ENCODE measurements around the gene DSCAML1.

Gene DSCAML1

GRCh38 chr11:117633976-117634755 lies 162.8 kb downstream of the DSCAML1 start:
- Mint-ChIP-seq H3K27ac (no peak overlapping the region), H3K4me1 (no peaks in the 10 kb centered on the region), H3K4me3 (no peak overlapping the region), H3K36me3 (no peaks in the 10 kb centered on the region), H3K27me3 (peaks cover 1% of the 10 kb centered on the region), H3K9me3 (no peaks in the 10 kb centered on the region)

- Mint-ChIP-seq H3K27me3 (peaks cover under 1% of the 10 kb centered on the region), H3K36me3 (no peaks in the 10 kb centered on the region), H3K4me3 (no peak overlapping the region), H3K4me1 (no peaks in the 10 kb centered on the region), H3K9me3 (no peaks in the 10 kb centered on the region), H3K27ac (no peak overlapping the region)
Measured at GRCh38 chr11:117633186-117633754, 163.7 kb downstream of the DSCAML1 start.

GRCh38 chr11:117632306-117632705 lies 164.7 kb downstream of the DSCAML1 start:
- no peaks in the 10 kb centered on the region for H3K27me3 Mint-ChIP-seq
- H3K27ac Mint-ChIP-seq, result no peak overlapping the region
- H3K9me3 Mint-ChIP-seq, result no peaks in the 10 kb centered on the region
- H3K36me3 Mint-ChIP-seq, result no peaks in the 10 kb centered on the region
- no peaks in the 10 kb centered on the region for H3K4me1 Mint-ChIP-seq
- no peak overlapping the region for H3K4me3 Mint-ChIP-seq

GRCh38 chr11:117631336-117632140 lies 165.5 kb downstream of the DSCAML1 start:
- Mint-ChIP-seq H3K27me3 (no peaks in the 10 kb centered on the region), H3K36me3 (no peaks in the 10 kb centered on the region), H3K9me3 (no peaks in the 10 kb centered on the region), H3K4me3 (no peak overlapping the region), H3K4me1 (no peaks in the 10 kb centered on the region), H3K27ac (no peak overlapping the region)

- H3K4me1 Mint-ChIP-seq, result no peaks in the 10 kb centered on the region
- H3K36me3 Mint-ChIP-seq, result no peaks in the 10 kb centered on the region
- H3K27ac Mint-ChIP-seq, result no peak overlapping the region
- no peak overlapping the region for H3K4me3 Mint-ChIP-seq
- H3K9me3 Mint-ChIP-seq, result no peaks in the 10 kb centered on the region
- no peaks in the 10 kb centered on the region for H3K27me3 Mint-ChIP-seq
Measured at GRCh38 chr11:117629891-117630538, 167.0 kb downstream of the DSCAML1 start.

- Mint-ChIP-seq H3K4me1 (no peaks in the 10 kb centered on the region), H3K9me3 (no peaks in the 10 kb centered on the region), H3K4me3 (no peak overlapping the region), H3K27me3 (no peaks in the 10 kb centered on the region), H3K27ac (no peak overlapping the region), H3K36me3 (no peaks in the 10 kb centered on the region)
Measured at GRCh38 chr11:117629146-117629545, 167.9 kb downstream of the DSCAML1 start.

- no peaks in the 10 kb centered on the region for H3K9me3 Mint-ChIP-seq
- no peak overlapping the region for H3K27ac Mint-ChIP-seq
- H3K27me3 Mint-ChIP-seq, result no peaks in the 10 kb centered on the region
- no peaks in the 10 kb centered on the region for H3K4me1 Mint-ChIP-seq
- no peak overlapping the region for H3K4me3 Mint-ChIP-seq
- no peaks in the 10 kb centered on the region for H3K36me3 Mint-ChIP-seq
Measured at GRCh38 chr11:117627259-117627658, 169.8 kb downstream of the DSCAML1 start.

- Mint-ChIP-seq H3K27ac (no peak overlapping the region), H3K4me3 (no peak overlapping the region), H3K36me3 (no peaks in the 10 kb centered on the region), H3K27me3 (no peaks in the 10 kb centered on the region), H3K4me1 (no peaks in the 10 kb centered on the region), H3K9me3 (no peaks in the 10 kb centered on the region)
Measured at GRCh38 chr11:117626576-117626975, 170.4 kb downstream of the DSCAML1 start.

- H3K4me3 Mint-ChIP-seq, result no peak overlapping the region
- peaks cover 3% of the 10 kb centered on the region for H3K27me3 Mint-ChIP-seq
- no peak overlapping the region for H3K27ac Mint-ChIP-seq
- H3K4me1 Mint-ChIP-seq, result no peaks in the 10 kb centered on the region
- no peaks in the 10 kb centered on the region for H3K9me3 Mint-ChIP-seq
- no peaks in the 10 kb centered on the region for H3K36me3 Mint-ChIP-seq
Measured at GRCh38 chr11:117625237-117625636, 171.8 kb downstream of the DSCAML1 start.

- Mint-ChIP-seq H3K27ac (no peak overlapping the region), H3K4me3 (no peak overlapping the region), H3K9me3 (no peaks in the 10 kb centered on the region), H3K27me3 (peaks cover 3% of the 10 kb centered on the region), H3K4me1 (no peaks in the 10 kb centered on the region), H3K36me3 (no peaks in the 10 kb centered on the region)
Measured at GRCh38 chr11:117623831-117624271, 173.2 kb downstream of the DSCAML1 start.

GRCh38 chr11:117621226-117621625 lies 175.8 kb downstream of the DSCAML1 start:
- Mint-ChIP-seq H3K9me3 (no peaks in the 10 kb centered on the region), H3K4me3 (no peak overlapping the region), H3K36me3 (no peaks in the 10 kb centered on the region), H3K27ac (no peak overlapping the region), H3K27me3 (peaks cover 3% of the 10 kb centered on the region), H3K4me1 (no peaks in the 10 kb centered on the region)

GRCh38 chr11:117620659-117621058 lies 176.4 kb downstream of the DSCAML1 start:
- Mint-ChIP-seq H3K27ac (no peak overlapping the region), H3K36me3 (no peaks in the 10 kb centered on the region), H3K4me3 (no peak overlapping the region), H3K27me3 (peaks cover 3% of the 10 kb centered on the region), H3K4me1 (no peaks in the 10 kb centered on the region), H3K9me3 (no peaks in the 10 kb centered on the region)

- peaks cover 3% of the 10 kb centered on the region for H3K27me3 Mint-ChIP-seq
Measured at GRCh38 chr11:117620086-117620485, 176.9 kb downstream of the DSCAML1 start.

GRCh38 chr11:117619661-117620060 lies 177.4 kb downstream of the DSCAML1 start:
- H3K9me3 Mint-ChIP-seq, result no peaks in the 10 kb centered on the region
- H3K36me3 Mint-ChIP-seq, result no peaks in the 10 kb centered on the region
- H3K4me3 Mint-ChIP-seq, result no peak overlapping the region
- H3K4me1 Mint-ChIP-seq, result no peaks in the 10 kb centered on the region
- H3K27me3 Mint-ChIP-seq, result peaks cover 5% of the 10 kb centered on the region
- no peak overlapping the region for H3K27ac Mint-ChIP-seq

More at GRCh38 chr11:117620086-117620485, 176.9 kb downstream of the DSCAML1 start:
- Mint-ChIP-seq H3K4me3 (no peak overlapping the region), H3K9me3 (no peaks in the 10 kb centered on the region), H3K4me1 (no peaks in the 10 kb centered on the region), H3K36me3 (no peaks in the 10 kb centered on the region), H3K27ac (no peak overlapping the region)

- no peaks in the 10 kb centered on the region for H3K4me1 Mint-ChIP-seq
- H3K27me3 Mint-ChIP-seq, result peaks cover 6% of the 10 kb centered on the region
- H3K4me3 Mint-ChIP-seq, result no peak overlapping the region
- no peaks in the 10 kb centered on the region for H3K36me3 Mint-ChIP-seq
- no peak overlapping the region for H3K27ac Mint-ChIP-seq
- H3K9me3 Mint-ChIP-seq, result no peaks in the 10 kb centered on the region
Measured at GRCh38 chr11:117618982-117619355, 178.0 kb downstream of the DSCAML1 start.

Measured in activated naive CD4-positive, alpha-beta T cell treated with anti-CD3 and anti-CD28 coated beads, Interleukin-2, amount 50 U/mL, for 24 hours (primary cell).